GM23338 (cell line): ENCODE results near the gene ZNF469. TPM values are rescaled to one million over a fixed set of nuclear protein-coding genes. Genes with fewer than 3 reads are reported as not detected.

Experiments used
- ATAC-seq: fragments of 200-7000 bp; cut with Tn5 transposase; 3 replicates; pipeline ENCODE4 v1.9.1; 2020
- DNase-seq: peaks from one replicate; pipeline ENCODE4 v3.0.0-alpha.2; 2015; ENCODE audit warnings: low spot score
- H2AFZ ChIP-seq: fragments of 200-600 bp; sonication (generic); 2 replicates; pipeline ENCODE4 v1.8.0; 2016; ENCODE audit warnings: antibody characterized with exemption, mild to moderate bottlenecking, moderate library complexity
- H3F3A ChIP-seq: fragments of 200-600 bp; sonication (generic); replicated peaks from 2 replicates; pipeline ENCODE4 v1.8.0; 2017; ENCODE audit warnings: antibody characterized with exemption, mixed run types, low read depth
- H3K27ac ChIP-seq: fragments of 200-600 bp; sonication (generic); 2 replicates; pipeline ENCODE4 v1.6.1; 2016; ENCODE audit warnings: low read depth
- H3K27me3 ChIP-seq: fragments of 200-600 bp; sonication (generic); 2 replicates; pipeline ENCODE4 v1.8.0; 2016; ENCODE audit warnings: mild to moderate bottlenecking, mixed run types, moderate library complexity; ENCODE audit not compliant: insufficient read depth
- H3K36me3 ChIP-seq: fragments of 200-600 bp; sonication (generic); 2 replicates; pipeline ENCODE4 v1.8.0; 2016; ENCODE audit warnings: mild to moderate bottlenecking; ENCODE audit not compliant: insufficient read depth
- H3K4me1 ChIP-seq: fragments of 200-600 bp; sonication (generic); 2 replicates; pipeline ENCODE4 v1.8.0; 2016; ENCODE audit warnings: mild to moderate bottlenecking, moderate library complexity; ENCODE audit not compliant: insufficient read depth
- H3K4me2 ChIP-seq: fragments of 200-600 bp; sonication (generic); 2 replicates; pipeline ENCODE4 v1.7.1; 2017; ENCODE audit warnings: mixed run types
- H3K4me3 ChIP-seq: fragments of 200-600 bp; sonication (generic); 2 replicates; pipeline ENCODE4 v1.6.1; 2016; ENCODE audit warnings: mixed run types
- H3K79me2 ChIP-seq: fragments of 200-600 bp; sonication (generic); replicated peaks from 2 replicates; pipeline ENCODE4 v1.8.0; 2017; ENCODE audit warnings: mild to moderate bottlenecking; ENCODE audit not compliant: insufficient read depth
- H3K9me2 ChIP-seq: fragments of 200-600 bp; sonication (generic); 2 replicates; pipeline ENCODE4 v1.8.0; 2017; ENCODE audit not compliant: insufficient read depth
- H4K20me1 ChIP-seq: fragments of 200-600 bp; sonication (generic); replicated peaks from 2 replicates; pipeline ENCODE4 v1.8.0; 2017; ENCODE audit warnings: mild to moderate bottlenecking; ENCODE audit not compliant: insufficient read depth
- H3K27ac Mint-ChIP-seq: 2 replicates; pipeline ENCODE4 v1.8.0; 2020; ENCODE audit warnings: inconsistent platforms, mild to moderate bottlenecking, moderate library complexity, mixed read lengths
- H3K27me3 Mint-ChIP-seq: 3 replicates; pipeline ENCODE4 v1.8.0; 2022; ENCODE audit warnings: low read depth, mild to moderate bottlenecking, moderate library complexity, mixed read lengths, inconsistent platforms; ENCODE audit not compliant: insufficient read depth, poor library complexity
- H3K36me3 Mint-ChIP-seq: 3 replicates; pipeline ENCODE4 v1.8.0; 2021; ENCODE audit warnings: low read depth, mild to moderate bottlenecking, inconsistent platforms, moderate library complexity, mixed read lengths
- H3K4me1 Mint-ChIP-seq: 3 replicates; pipeline ENCODE4 v1.8.0; 2020; ENCODE audit warnings: mild to moderate bottlenecking, inconsistent platforms, mixed read lengths
- H3K4me3 Mint-ChIP-seq: 3 replicates; pipeline ENCODE4 v1.8.0; 2021; ENCODE audit warnings: moderate library complexity, mild to moderate bottlenecking, inconsistent platforms, mixed read lengths
- H3K9me3 Mint-ChIP-seq: 3 replicates; pipeline ENCODE4 v1.8.0; 2020; ENCODE audit warnings: moderate library complexity, mild to moderate bottlenecking, inconsistent platforms, mixed read lengths
- CREB1 ChIP-seq: fragments of 250-450 bp; sonication (Bioruptor Pico); IDR thresholded peaks from 2 replicates; pipeline ENCODE4 v1.5.0; 2020; ENCODE audit warnings: low read depth, mild to moderate bottlenecking, moderate library complexity
- CTCF ChIP-seq, 2 experiments: fragments of 200-600 bp in 1 of 2; sonication (generic) in 1 of 2; conservative IDR thresholded peaks; 2 replicates each; pipeline versions ENCODE4 v1.5.1 to v1.6.1; 2016 to 2017; ENCODE audit warnings: antibody characterized with exemption in 2 of 2, low read depth in 2 of 2, mild to moderate bottlenecking in 2 of 2, moderate library complexity in 1 of 2
- ETS1 ChIP-seq: IDR thresholded peaks from 2 replicates; pipeline ENCODE4 v1.6.1; 2016; ENCODE audit warnings: antibody characterized with exemption
- EZH2 ChIP-seq: fragments of 200-600 bp; sonication (generic); IDR thresholded peaks from one replicate; pipeline ENCODE4 v1.8.0; 2017; ENCODE audit warnings: antibody characterized with exemption, mild to moderate bottlenecking, low read depth; ENCODE audit not compliant: unreplicated experiment
- EZH2phosphoT487 ChIP-seq: fragments of 200-600 bp; sonication (generic); IDR thresholded peaks from one replicate; pipeline ENCODE4 v1.8.1; 2018; ENCODE audit warnings: antibody characterized with exemption; ENCODE audit not compliant: unreplicated experiment
- JUNB ChIP-seq: IDR thresholded peaks from one replicate; pipeline ENCODE4 v1.6.1; 2016; ENCODE audit warnings: antibody characterized with exemption; ENCODE audit not compliant: unreplicated experiment
- NANOG ChIP-seq: IDR thresholded peaks from 2 replicates; pipeline ENCODE4 v1.6.1; 2016; ENCODE audit warnings: antibody characterized with exemption, borderline replicate concordance
- POLR2AphosphoS5 ChIP-seq: IDR thresholded peaks from 2 replicates; pipeline ENCODE4 v1.6.1; 2016; ENCODE audit warnings: antibody characterized with exemption, low read depth
- REST ChIP-seq: IDR thresholded peaks from one replicate; pipeline ENCODE4 v1.6.1; 2018; ENCODE audit warnings: antibody characterized with exemption; ENCODE audit not compliant: unreplicated experiment
- STAT1 ChIP-seq: IDR thresholded peaks from one replicate; pipeline ENCODE4 v1.6.1; 2016; ENCODE audit warnings: antibody characterized with exemption; ENCODE audit not compliant: unreplicated experiment
- ZNF114 ChIP-seq: fragments of 250-450 bp; sonication (Bioruptor Pico); IDR thresholded peaks from 2 replicates; pipeline ENCODE4 v1.5.0; 2020; ENCODE audit warnings: mild to moderate bottlenecking, moderate library complexity
- ZNF331 ChIP-seq: fragments of 250-450 bp; sonication (Bioruptor Pico); IDR thresholded peaks from 2 replicates; pipeline ENCODE4 v1.5.0; 2020; ENCODE audit warnings: low read depth, mild to moderate bottlenecking, moderate library complexity
- ZNF462 ChIP-seq: fragments of 250-450 bp; sonication (Bioruptor Pico); IDR thresholded peaks from 2 replicates; pipeline ENCODE4 v1.5.0; 2020; ENCODE audit warnings: mild to moderate bottlenecking, moderate library complexity
- polyA plus RNA-seq: library from polyadenylated mRNA; unstranded; fragments of >200 nt; fragmentation: Nextera tagmentation; extraction: Ambion mirVana; gene quantifications from 2 replicates; pipeline ENCODE4 v1.2.1, GENCODE V29; 2016
- total RNA-seq: library from RNA; depleted of rRNA; stranded (reverse); fragments of >200 nt; shearing (Covaris generic); gene quantifications from 2 replicates; pipeline ENCODE4 v1.2.3, GENCODE V29; 2014

ZNF469 gene
- total and polyA plus RNA-seq, 2 experiments from 2014 or later = 0.23 to 1.9 TPM

GRCh38 chr16:88344411-88345030, 38.2 kb upstream of the ZNF469 start:
- no peaks in the 10 kb centered on the region for H3K9me2 ChIP-seq
- no peak for DNase-seq
- H3K79me2 ChIP-seq = no peaks in the 10 kb centered on the region
- no peaks in the 10 kb centered on the region for H4K20me1 ChIP-seq
- no peaks in the 10 kb centered on the region for H3K36me3 ChIP-seq
- Mint-ChIP-seq H3K36me3 (peaks cover 3% of the 10 kb centered on the region; the same call in 1 of the 3 replicates), H3K4me3 (no peak overlapping the region), H3K4me1 (no peaks in the 10 kb centered on the region; the same call in 2 of the 3 replicates), H3K27ac (no peak overlapping the region), H3K9me3 (peaks cover 6% of the 10 kb centered on the region), H3K27me3 (peaks cover 6% of the 10 kb centered on the region)
- no peaks in the 10 kb centered on the region for H3K4me1 ChIP-seq
- no peak overlapping the region for H2AFZ ChIP-seq
- H3K27me3 ChIP-seq = no peaks in the 10 kb centered on the region
- no peak for TF ChIP-seq ETS1
- no peak for TF ChIP-seq ZNF114 (CRISPR knock-in tag)
- TF ChIP-seq REST = no peak
- no peak for TF ChIP-seq EZH2
- no peak for TF ChIP-seq CREB1
- TF ChIP-seq STAT1 = no peak
- no peak for TF ChIP-seq NANOG
- TF ChIP-seq ZNF462 (CRISPR knock-in tag) = no peak
- no peak for TF ChIP-seq ZNF331 (CRISPR knock-in tag)
- TF ChIP-seq EZH2phosphoT487 = no peak
- TF ChIP-seq CTCF (conservative IDR thresholded peaks at IDR 0.05; ENCODE audit: low read depth in 2 of 2) = no peak
- no peak for TF ChIP-seq JUNB
- no peak for TF ChIP-seq POLR2AphosphoS5
- ATAC-seq = no peak
- no peak overlapping the region for H3K4me3 ChIP-seq
- H3F3A ChIP-seq = no peaks in the 10 kb centered on the region
- H3K4me2 ChIP-seq = no peak overlapping the region
- no peak overlapping the region for H3K27ac ChIP-seq
